ENCODE measurements around the gene CALML5. TPM values are rescaled to one million over a fixed set of nuclear protein-coding genes. Genes with fewer than 3 reads are reported as not detected.

The CALML5 gene
- total RNA-seq, 1 donor from 2014 or later = not detected

- no peak for DNase-seq (ENCODE audit: extremely low spot score, unreplicated experiment)
- Mint-ChIP-seq H3K27ac (no peak overlapping the region), H3K9me3 (peaks cover 9% of the 10 kb centered on the region), H3K4me3 (no peak overlapping the region), H3K27me3 (no peaks in the 10 kb centered on the region), H3K4me1 (ENCODE audit: unreplicated experiment) (peaks cover 38% of the 10 kb centered on the region), H3K36me3 (no peaks in the 10 kb centered on the region)
- TF ChIP-seq CTCF (conservative IDR thresholded peaks at IDR 0.05) = no peak
These were observed 35.8 kb upstream of the CALML5 start for GRCh38 chr10:5534880-5535856.

- Mint-ChIP-seq H3K9me3 (peaks cover 9% of the 10 kb centered on the region), H3K27ac (no peak overlapping the region), H3K4me1 (ENCODE audit: unreplicated experiment) (peaks cover 43% of the 10 kb centered on the region), H3K27me3 (no peaks in the 10 kb centered on the region), H3K36me3 (no peaks in the 10 kb centered on the region), H3K4me3 (no peak overlapping the region)
- no peak for TF ChIP-seq CTCF (conservative IDR thresholded peaks at IDR 0.05)
- DNase-seq (ENCODE audit: extremely low spot score, unreplicated experiment) = no peak
These were observed 34.9 kb upstream of the CALML5 start for GRCh38 chr10:5534051-5534821.

GRCh38 chr10:5533098-5533731, 33.8 kb upstream of the CALML5 start:
- Mint-ChIP-seq H3K27ac (no peak overlapping the region), H3K27me3 (no peaks in the 10 kb centered on the region), H3K9me3 (peaks cover under 1% of the 10 kb centered on the region), H3K4me3 (no peak overlapping the region), H3K4me1 (ENCODE audit: unreplicated experiment) (peaks cover 34% of the 10 kb centered on the region), H3K36me3 (no peaks in the 10 kb centered on the region)
- DNase-seq (ENCODE audit: extremely low spot score, unreplicated experiment) = no peak
- no peak for TF ChIP-seq CTCF (conservative IDR thresholded peaks at IDR 0.05)

- no peak for TF ChIP-seq CTCF (conservative IDR thresholded peaks at IDR 0.05)
- no peak for DNase-seq (ENCODE audit: extremely low spot score, unreplicated experiment)
- Mint-ChIP-seq H3K4me3 (no peak overlapping the region), H3K4me1 (ENCODE audit: unreplicated experiment) (peaks cover 30% of the 10 kb centered on the region), H3K36me3 (no peaks in the 10 kb centered on the region), H3K27me3 (no peaks in the 10 kb centered on the region), H3K9me3 (no peaks in the 10 kb centered on the region), H3K27ac (no peak overlapping the region)
These were observed 33.3 kb upstream of the CALML5 start for GRCh38 chr10:5532618-5533097.

- H3K27me3 Mint-ChIP-seq = no peaks in the 10 kb centered on the region
- peaks cover 30% of the 10 kb centered on the region for H3K4me1 Mint-ChIP-seq (ENCODE audit: unreplicated experiment)
- no peaks in the 10 kb centered on the region for H3K36me3 Mint-ChIP-seq
- H3K9me3 Mint-ChIP-seq = no peaks in the 10 kb centered on the region
- H3K4me3 Mint-ChIP-seq = no peak overlapping the region
- no peak overlapping the region for H3K27ac Mint-ChIP-seq
- TF ChIP-seq CTCF (conservative IDR thresholded peaks at IDR 0.05) = no peak
- DNase-seq (ENCODE audit: extremely low spot score, unreplicated experiment) = no peak
These were observed 32.9 kb upstream of the CALML5 start for GRCh38 chr10:5532307-5532605.

All from type B pancreatic cell (in vitro differentiated cells).